IPS-NIHi11 (cell line): ENCODE results near the gene BCAM.
A peak's percentile ranks its signal among the peaks of the same experiment; 100 is the strongest.

Experiments used
- DNase-seq: peaks from one replicate; pipeline ENCODE4 v3.0.0; 2012; ENCODE audit warnings: mixed read lengths, low spot score

BCAM gene

GRCh38 chr19:44792281-44792680 is 16.6 kb upstream of the BCAM start:
- no peak for DNase-seq

GRCh38 chr19:44794610-44795009 is 14.3 kb upstream of the BCAM start:
- DNase-seq: no peak

GRCh38 chr19:44795398-44795987 is 13.4 kb upstream of the BCAM start:
- DNase-seq: no peak

GRCh38 chr19:44796701-44797115 is 12.2 kb upstream of the BCAM start:
- DNase-seq: peak; percentile 57

- no peak for DNase-seq
These were observed 9.1 kb upstream of the BCAM start for GRCh38 chr19:44799627-44800346.

GRCh38 chr19:44800461-44800860 is 8.4 kb upstream of the BCAM start:
- peak; percentile 92 for DNase-seq

- DNase-seq: peak; percentile 24
These were observed 5.2 kb upstream of the BCAM start for GRCh38 chr19:44803442-44804428.

GRCh38 chr19:44806291-44806690 is 2.6 kb upstream of the BCAM start:
- no peak for DNase-seq

GRCh38 chr19:44807162-44807561 is 1.7 kb upstream of the BCAM start:
- no peak for DNase-seq

- peak; percentile 92 for DNase-seq
These were observed 1.0 kb upstream of the BCAM start for GRCh38 chr19:44807652-44808462.

GRCh38 chr19:44809577-44810233 is 802 bp downstream of the BCAM start:
- DNase-seq: no peak

- peak; percentile 37 for DNase-seq
These were observed 1.6 kb downstream of the BCAM start for GRCh38 chr19:44810234-44811121.

- DNase-seq: no peak
These were observed 2.2 kb downstream of the BCAM start for GRCh38 chr19:44811122-44811419.

GRCh38 chr19:44812142-44812718 is 3.3 kb downstream of the BCAM start:
- DNase-seq: no peak

- DNase-seq: peak; percentile 68
These were observed 4.4 kb downstream of the BCAM start for GRCh38 chr19:44813070-44813840.

- DNase-seq: no peak
These were observed 5.1 kb downstream of the BCAM start for GRCh38 chr19:44813841-44814470.

GRCh38 chr19:44814517-44814916 is 5.6 kb downstream of the BCAM start:
- DNase-seq: no peak

GRCh38 chr19:44816301-44816700 is 7.4 kb downstream of the BCAM start:
- DNase-seq: no peak
